Measurements from ENCODE around the gene MPST.

DNA sequence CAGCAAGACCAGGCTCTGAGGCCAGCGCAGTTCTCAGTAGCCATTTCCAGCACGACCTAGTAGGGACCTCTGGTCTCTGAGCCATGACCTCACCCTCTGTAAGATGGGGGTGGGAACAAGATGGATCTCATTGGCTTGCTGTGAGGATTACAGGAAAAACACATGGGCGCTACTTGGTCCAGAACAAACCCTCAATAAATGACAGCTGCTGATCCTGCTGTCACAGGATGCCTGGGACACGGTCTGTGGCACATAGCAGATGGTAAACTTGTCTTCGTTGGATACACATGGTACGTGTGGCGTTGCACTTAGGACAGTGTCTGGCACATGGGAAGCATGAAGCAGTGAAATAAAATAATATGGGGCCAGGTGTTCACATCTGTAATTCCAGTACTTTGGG lies 27.5 kb downstream of the MPST start:
- TF ChIP-seq POLR2AphosphoS5 (IDR thresholded peaks at IDR 0.05; ENCODE audit: low read depth, low read length) = no peak
- TF ChIP-seq SPI1 (IDR thresholded peaks at IDR 0.05; ENCODE audit: low read depth, low read length) = no peak
- no peak for TF ChIP-seq POLR2A (IDR thresholded peaks at IDR 0.05; ENCODE audit: low read depth, low read length)
- TF ChIP-seq TAF1 (IDR thresholded peaks at IDR 0.05; ENCODE audit: low read depth, low read length) = no peak
- no peak for TF ChIP-seq PAX5 (IDR thresholded peaks at IDR 0.05; ENCODE audit: insufficient read depth, low read length, severe bottlenecking)
- no peak for TF ChIP-seq POU2F2 (IDR thresholded peaks at IDR 0.05; ENCODE audit: low read depth, low read length)

Measured in GM12891 (cell line).